Central memory CD8-positive, alpha-beta T cell (primary cell): Measurements from ENCODE around the gene EIPR1.

Source experiments
- ATAC-seq: fragments of 150-1000 bp; cut with Tn5 transposase; replicated peaks from 2 replicates; pipeline ENCODE4 v1.10.0; 2022; ENCODE audit warnings: mild to moderate bottlenecking, moderate FRiP score, moderate number of reproducible peaks; ENCODE audit not compliant: poor library complexity, severe bottlenecking; ENCODE audit errors: extremely low read depth
- DNase-seq, 2 donors: peaks; one replicate each; pipeline ENCODE4 v3.0.0; 2021; ENCODE audit warnings: low spot score in 2 of 2
- H3K27ac Mint-ChIP-seq: one replicate; pipeline ENCODE4 v1.8.0; 2022; ENCODE audit warnings: low read depth, mild to moderate bottlenecking, moderate library complexity, mixed read lengths
- H3K27me3 Mint-ChIP-seq: one replicate; pipeline ENCODE4 v1.8.0; 2022; ENCODE audit warnings: mixed read lengths
- H3K36me3 Mint-ChIP-seq: one replicate; pipeline ENCODE4 v1.8.0; 2022; ENCODE audit warnings: mild to moderate bottlenecking, moderate library complexity, mixed read lengths; ENCODE audit not compliant: insufficient read depth
- H3K4me1 Mint-ChIP-seq: one replicate; pipeline ENCODE4 v1.8.0; 2022; ENCODE audit warnings: mixed read lengths
- H3K4me3 Mint-ChIP-seq: one replicate; pipeline ENCODE4 v1.8.0; 2022; ENCODE audit warnings: mild to moderate bottlenecking, moderate library complexity, mixed read lengths
- H3K9me3 Mint-ChIP-seq: one replicate; pipeline ENCODE4 v1.8.0; 2022; ENCODE audit warnings: mixed read lengths

The EIPR1 gene

GRCh38 chr2:3214806-3215404, 162.7 kb downstream of the EIPR1 start:
- Mint-ChIP-seq H3K27ac (no peak overlapping the region), H3K4me1 (peaks cover 33% of the 10 kb centered on the region), H3K36me3 (peaks cover 10% of the 10 kb centered on the region), H3K4me3 (no peak overlapping the region), H3K27me3 (no peaks in the 10 kb centered on the region), H3K9me3 (no peaks in the 10 kb centered on the region)
- DNase-seq (no peak), ATAC-seq (no peak)

GRCh38 chr2:3214065-3214464, 163.6 kb downstream of the EIPR1 start:
- Mint-ChIP-seq H3K9me3 (no peaks in the 10 kb centered on the region), H3K4me3 (no peak overlapping the region)

GRCh38 chr2:3212984-3213383, 164.6 kb downstream of the EIPR1 start:
- ATAC-seq, result no peak
- no peaks in the 10 kb centered on the region for H3K27me3 Mint-ChIP-seq
- H3K4me3 Mint-ChIP-seq, result no peak overlapping the region
- no peaks in the 10 kb centered on the region for H3K9me3 Mint-ChIP-seq
- no peak overlapping the region for H3K27ac Mint-ChIP-seq
- peaks cover 32% of the 10 kb centered on the region for H3K4me1 Mint-ChIP-seq
- DNase-seq, result no peak
- peaks cover 14% of the 10 kb centered on the region for H3K36me3 Mint-ChIP-seq

More at GRCh38 chr2:3214065-3214464, 163.6 kb downstream of the EIPR1 start:
- DNase-seq (no peak), ATAC-seq (no peak)
- no peak overlapping the region for H3K27ac Mint-ChIP-seq
- H3K4me1 Mint-ChIP-seq, result peaks cover 33% of the 10 kb centered on the region
- no peaks in the 10 kb centered on the region for H3K27me3 Mint-ChIP-seq
- H3K36me3 Mint-ChIP-seq, result peaks cover 13% of the 10 kb centered on the region

- Mint-ChIP-seq H3K4me1 (peaks cover 24% of the 10 kb centered on the region), H3K27me3 (no peaks in the 10 kb centered on the region), H3K27ac (peak overlapping the region; percentile 76), H3K4me3 (no peak overlapping the region), H3K36me3 (peaks cover 14% of the 10 kb centered on the region), H3K9me3 (no peaks in the 10 kb centered on the region)
- ATAC-seq (no peak), DNase-seq (no peak)
These were observed 165.6 kb downstream of the EIPR1 start for GRCh38 chr2:3212061-3212362.

GRCh38 chr2:3211256-3212060, 166.2 kb downstream of the EIPR1 start:
- H3K4me1 Mint-ChIP-seq, result peaks cover 19% of the 10 kb centered on the region
- no peaks in the 10 kb centered on the region for H3K9me3 Mint-ChIP-seq
- DNase-seq, result no peak
- ATAC-seq, result no peak
- H3K4me3 Mint-ChIP-seq, result no peak overlapping the region
- H3K27ac Mint-ChIP-seq, result peak overlapping the region; percentile 76
- peaks cover 14% of the 10 kb centered on the region for H3K36me3 Mint-ChIP-seq
- H3K27me3 Mint-ChIP-seq, result no peaks in the 10 kb centered on the region

- Mint-ChIP-seq H3K4me1 (peaks cover 10% of the 10 kb centered on the region), H3K36me3 (peaks cover 14% of the 10 kb centered on the region), H3K9me3 (no peaks in the 10 kb centered on the region), H3K27ac (peak overlapping the region; percentile 41), H3K4me3 (no peak overlapping the region), H3K27me3 (no peaks in the 10 kb centered on the region)
- no peak for DNase-seq
- ATAC-seq, result no peak
These were observed 167.4 kb downstream of the EIPR1 start for GRCh38 chr2:3210257-3210656.

GRCh38 chr2:3209258-3209657, 168.4 kb downstream of the EIPR1 start:
- ATAC-seq, result no peak
- H3K4me1 Mint-ChIP-seq, result peaks cover 3% of the 10 kb centered on the region
- H3K27me3 Mint-ChIP-seq, result no peaks in the 10 kb centered on the region
- H3K27ac Mint-ChIP-seq, result no peak overlapping the region
- H3K9me3 Mint-ChIP-seq, result no peaks in the 10 kb centered on the region
- no peak overlapping the region for H3K4me3 Mint-ChIP-seq
- no peak for DNase-seq
- H3K36me3 Mint-ChIP-seq, result peaks cover 16% of the 10 kb centered on the region

- H3K4me1 Mint-ChIP-seq, result no peaks in the 10 kb centered on the region
- no peak for DNase-seq
- H3K9me3 Mint-ChIP-seq, result no peaks in the 10 kb centered on the region
- H3K36me3 Mint-ChIP-seq, result peaks cover 16% of the 10 kb centered on the region
- no peak for ATAC-seq
- H3K4me3 Mint-ChIP-seq, result no peak overlapping the region
- H3K27me3 Mint-ChIP-seq, result no peaks in the 10 kb centered on the region
- no peak overlapping the region for H3K27ac Mint-ChIP-seq
These were observed 169.0 kb downstream of the EIPR1 start for GRCh38 chr2:3208591-3208990.

GRCh38 chr2:3208179-3208578, 169.4 kb downstream of the EIPR1 start:
- Mint-ChIP-seq H3K9me3 (no peaks in the 10 kb centered on the region), H3K4me3 (no peak overlapping the region), H3K27me3 (no peaks in the 10 kb centered on the region), H3K36me3 (peaks cover 15% of the 10 kb centered on the region), H3K27ac (no peak overlapping the region), H3K4me1 (peaks cover 3% of the 10 kb centered on the region)
- DNase-seq (no peak), ATAC-seq (no peak)

- DNase-seq (no peak), ATAC-seq (no peak)
- peaks cover 11% of the 10 kb centered on the region for H3K36me3 Mint-ChIP-seq
- H3K27me3 Mint-ChIP-seq, result no peaks in the 10 kb centered on the region
- no peak overlapping the region for H3K27ac Mint-ChIP-seq
- H3K4me3 Mint-ChIP-seq, result no peak overlapping the region
- H3K9me3 Mint-ChIP-seq, result no peaks in the 10 kb centered on the region
- H3K4me1 Mint-ChIP-seq, result peaks cover 5% of the 10 kb centered on the region
These were observed 170.5 kb downstream of the EIPR1 start for GRCh38 chr2:3207091-3207491.

GRCh38 chr2:3205845-3206244, 171.8 kb downstream of the EIPR1 start:
- DNase-seq, result no peak
- Mint-ChIP-seq H3K4me3 (no peak overlapping the region), H3K27ac (no peak overlapping the region), H3K36me3 (peaks cover 7% of the 10 kb centered on the region), H3K9me3 (no peaks in the 10 kb centered on the region), H3K4me1 (peaks cover 5% of the 10 kb centered on the region), H3K27me3 (no peaks in the 10 kb centered on the region)
- no peak for ATAC-seq

- DNase-seq, result no peak
- Mint-ChIP-seq H3K27ac (no peak overlapping the region), H3K4me3 (no peak overlapping the region), H3K27me3 (no peaks in the 10 kb centered on the region), H3K9me3 (no peaks in the 10 kb centered on the region), H3K4me1 (peaks cover 13% of the 10 kb centered on the region), H3K36me3 (peaks cover 5% of the 10 kb centered on the region)
- no peak for ATAC-seq
These were observed 173.4 kb downstream of the EIPR1 start for GRCh38 chr2:3204031-3204821.
